GM21367 (cell line): ENCODE results near the gene UBD.

Source experiments
- ATAC-seq: cut with Tn5 transposase; IDR thresholded peaks from one replicate; pipeline ENCODE4 v1.9.1; 2021; ENCODE audit not compliant: unreplicated experiment

Gene UBD

GRCh38 chr6:29561606-29562181, 2.2 kb upstream of the UBD start:
- ATAC-seq, result no peak

GRCh38 chr6:29561091-29561490, 1.6 kb upstream of the UBD start:
- no peak for ATAC-seq

- no peak for ATAC-seq
Observed at GRCh38 chr6:29558439-29559079, 973 bp downstream of the UBD start.

- ATAC-seq, result no peak
Observed at GRCh38 chr6:29557320-29557719, 2.2 kb downstream of the UBD start.

GRCh38 chr6:29554764-29555163, 4.8 kb downstream of the UBD start:
- ATAC-seq, result no peak

- ATAC-seq, result no peak
Observed at GRCh38 chr6:29553268-29554057, 6.1 kb downstream of the UBD start.

- ATAC-seq, result peak; percentile 76
Observed at GRCh38 chr6:29552512-29553051, 7.0 kb downstream of the UBD start.

- ATAC-seq, result no peak
Observed at GRCh38 chr6:29547573-29547972, 12.0 kb downstream of the UBD start.

GRCh38 chr6:29537714-29538403, 21.7 kb downstream of the UBD start:
- no peak for ATAC-seq

GRCh38 chr6:29532320-29532951, 27.1 kb downstream of the UBD start:
- ATAC-seq, result no peak

GRCh38 chr6:29531668-29532067, 27.9 kb downstream of the UBD start:
- no peak for ATAC-seq

- no peak for ATAC-seq
Observed at GRCh38 chr6:29530671-29531310, 28.7 kb downstream of the UBD start.

- ATAC-seq, result no peak
Observed at GRCh38 chr6:29529956-29530355, 29.6 kb downstream of the UBD start.

- ATAC-seq, result no peak
Observed at GRCh38 chr6:29528988-29529560, 30.5 kb downstream of the UBD start.

GRCh38 chr6:29528300-29528931, 31.1 kb downstream of the UBD start:
- ATAC-seq, result no peak

GRCh38 chr6:29527564-29527963, 32.0 kb downstream of the UBD start:
- ATAC-seq, result no peak

GRCh38 chr6:29527126-29527525, 32.4 kb downstream of the UBD start:
- no peak for ATAC-seq

- no peak for ATAC-seq
Observed at GRCh38 chr6:29525311-29525639, 34.3 kb downstream of the UBD start.

GRCh38 chr6:29524444-29525310, 34.9 kb downstream of the UBD start:
- no peak for ATAC-seq
